Peyer's patch (tissue), 4 donors: ENCODE results near the gene SCNN1A. TPM values are rescaled to one million over a fixed set of nuclear protein-coding genes. Genes with fewer than 3 reads are reported as not detected.
A peak's percentile ranks its signal among the peaks of the same experiment; 100 is the strongest.

Experiments
- DNase-seq, 3 donors: peaks; one replicate each; pipeline ENCODE4 v3.0.0-alpha.2; 2017 to 2019
- H3K27ac ChIP-seq, 4 donors: fragments of 200-600 bp; sonication (generic); one replicate each; pipeline ENCODE4 v1.5.1; 2016 to 2019
- H3K27me3 ChIP-seq, 2 donors: fragments of 200-600 bp; sonication (generic); one replicate each; pipeline ENCODE4 v1.5.1; 2019
- H3K36me3 ChIP-seq, 3 donors: fragments of 200-600 bp; sonication (generic); one replicate each; pipeline ENCODE4 v1.5.1; 2016 to 2019
- H3K4me1 ChIP-seq, 4 donors: fragments of 200-600 bp; sonication (generic); one replicate each; pipeline ENCODE4 v1.5.1; 2016 to 2019
- H3K4me3 ChIP-seq, 4 donors: fragments of 200-600 bp; sonication (generic); 1 replicate in 3 of 4; 2 replicates in 1 of 4; pipeline ENCODE4 v1.5.1; 2016 to 2019; ENCODE audit warnings: mild to moderate bottlenecking in 1 of 4
- H3K9me3 ChIP-seq, 4 donors: fragments of 200-600 bp; sonication (generic); one replicate each; pipeline ENCODE4 v1.5.1; 2016 to 2019; ENCODE audit warnings: mild to moderate bottlenecking in 1 of 4
- CTCF ChIP-seq, 6 experiments: fragments of 450-650 bp in 4 of 6; fragments of 200-600 bp in 2 of 6; sonication (generic) in 1 of 6; IDR thresholded peaks; one replicate each; pipeline ENCODE4 v1.5.1; 2017 to 2019; ENCODE audit warnings: antibody characterized with exemption in 6 of 6, mild to moderate bottlenecking in 3 of 6, moderate library complexity in 1 of 6
- POLR2A ChIP-seq, 2 donors: fragments of 450-650 bp; IDR thresholded peaks; one replicate each; pipeline ENCODE4 v1.5.1; 2017; ENCODE audit warnings: antibody characterized with exemption in 2 of 2, mild to moderate bottlenecking in 2 of 2, moderate library complexity in 2 of 2
- total RNA-seq, 4 donors: library from RNA; depleted of rRNA; stranded (reverse); fragments of >200 nt; gene quantifications; one replicate each; pipeline ENCODE4 v1.1.0, GENCODE V29; 2016

Gene SCNN1A
- total RNA-seq, 4 donors from 2014 or later, result 93.3 to 275 (median 143) TPM

- DNase-seq, result peak in 1 of 3 donors; percentile 60
- Histone ChIP-seq H3K36me3 (no peaks in the 10 kb centered on the region), H3K27me3 (no peaks in the 10 kb centered on the region), H3K27ac (peak overlapping the region in 3 of 4 donors; percentile 84 to 100 (median 94)), H3K9me3 (no peaks in the 10 kb centered on the region), H3K4me3 (no peak overlapping the region), H3K4me1 (peaks cover 0 to 44% (median 7%) of the 10 kb centered on the region in 4 donors)
- TF ChIP-seq POLR2A (IDR thresholded peaks at IDR 0.05), result no peak
- no peak for TF ChIP-seq CTCF (IDR thresholded peaks at IDR 0.05)
These were observed 14.5 kb downstream of the SCNN1A start for GRCh38 chr12:6360578-6361490.

GRCh38 chr12:6360080-6360571 lies 15.2 kb downstream of the SCNN1A start:
- TF ChIP-seq POLR2A (IDR thresholded peaks at IDR 0.05), result peak; percentile 61 to 73
- no peak for TF ChIP-seq CTCF (IDR thresholded peaks at IDR 0.05)
- H3K27ac ChIP-seq, result peak overlapping the region in 3 of 4 donors; percentile 84 to 100 (median 94)
- H3K9me3 ChIP-seq, result no peaks in the 10 kb centered on the region
- no peaks in the 10 kb centered on the region for H3K27me3 ChIP-seq
- peaks cover 0 to 51% (median 7%) of the 10 kb centered on the region in 4 donors for H3K4me1 ChIP-seq
- H3K4me3 ChIP-seq, result no peak overlapping the region
- peak in 2 of 3 donors; percentile 85 to 87 for DNase-seq
- no peaks in the 10 kb centered on the region for H3K36me3 ChIP-seq

GRCh38 chr12:6358881-6359280 lies 16.5 kb downstream of the SCNN1A start:
- H3K9me3 ChIP-seq, result no peaks in the 10 kb centered on the region
- TF ChIP-seq CTCF (IDR thresholded peaks at IDR 0.05) (no peak), POLR2A (IDR thresholded peaks at IDR 0.05) (no peak)
- H3K4me3 ChIP-seq, result no peak overlapping the region
- H3K36me3 ChIP-seq, result no peaks in the 10 kb centered on the region
- no peak for DNase-seq
- H3K4me1 ChIP-seq, result peaks cover 0 to 57% (median 7%) of the 10 kb centered on the region in 4 donors
- H3K27me3 ChIP-seq, result no peaks in the 10 kb centered on the region
- H3K27ac ChIP-seq, result peak overlapping the region in 3 of 4 donors; percentile 49 to 100 (median 94)

- no peaks in the 10 kb centered on the region for H3K27me3 ChIP-seq
- H3K4me3 ChIP-seq, result no peak overlapping the region
- TF ChIP-seq CTCF (IDR thresholded peaks at IDR 0.05), result no peak
- TF ChIP-seq POLR2A (IDR thresholded peaks at IDR 0.05), result no peak
- peaks cover 0 to 47% (median 0%) of the 10 kb centered on the region in 4 donors for H3K4me1 ChIP-seq
- no peaks in the 10 kb centered on the region for H3K9me3 ChIP-seq
- H3K27ac ChIP-seq, result no peak overlapping the region
- DNase-seq, result no peak
- H3K36me3 ChIP-seq, result no peaks in the 10 kb centered on the region
These were observed 19.0 kb downstream of the SCNN1A start for GRCh38 chr12:6356374-6356820.

- peaks cover 0 to 42% (median 0%) of the 10 kb centered on the region in 4 donors for H3K4me1 ChIP-seq
- H3K27me3 ChIP-seq, result no peaks in the 10 kb centered on the region
- TF ChIP-seq POLR2A (IDR thresholded peaks at IDR 0.05) (no peak), CTCF (IDR thresholded peaks at IDR 0.05) (no peak)
- no peak overlapping the region for H3K27ac ChIP-seq
- no peak overlapping the region for H3K4me3 ChIP-seq
- no peaks in the 10 kb centered on the region for H3K9me3 ChIP-seq
- H3K36me3 ChIP-seq, result no peaks in the 10 kb centered on the region
- DNase-seq, result no peak
These were observed 19.6 kb downstream of the SCNN1A start for GRCh38 chr12:6355491-6356373.
